Activated gamma-delta T cell treated with anti-CD3 and anti-CD28 coated beads, Interleukin-2, amount 50 U/mL, for 16 hours (primary cell): ENCODE results near the gene PDE6B.
"Not testable (repeated sequence)": the region's sequence is repeated elsewhere in the genome, so short reads cannot be mapped to it uniquely, and the experiment has no call there.

Experiments used
- DNase-seq: peaks from one replicate; pipeline ENCODE4 v3.0.0-alpha.2; 2020; ENCODE audit warnings: low read depth

PDE6B gene

GRCh38 chr4:683247-683897 is 58.0 kb downstream of the PDE6B start:
- DNase-seq, result no peak

GRCh38 chr4:683982-684622 is 58.7 kb downstream of the PDE6B start:
- no peak for DNase-seq

GRCh38 chr4:684623-685327 is 59.4 kb downstream of the PDE6B start:
- DNase-seq, result no peak

GRCh38 chr4:685679-686412 is 60.5 kb downstream of the PDE6B start:
- no peak for DNase-seq

GRCh38 chr4:686413-687040 is 61.2 kb downstream of the PDE6B start:
- DNase-seq, result no peak

- DNase-seq, result no peak
Measured at GRCh38 chr4:687048-687970, 61.9 kb downstream of the PDE6B start.

- no peak for DNase-seq
Measured at GRCh38 chr4:687971-688853, 62.8 kb downstream of the PDE6B start.

- DNase-seq, result no peak
Measured at GRCh38 chr4:688854-689681, 63.7 kb downstream of the PDE6B start, which contains the start of gene SLC49A3. Gene SLC49A3 (minus strand): TSS chr4:689151. CDS start chr4:689127, 24 bp downstream.

- DNase-seq, result no peak
Measured at GRCh38 chr4:689723-690122, 64.3 kb downstream of the PDE6B start.

GRCh38 chr4:692771-693554 is 67.6 kb downstream of the PDE6B start:
- no peak for DNase-seq

GRCh38 chr4:694341-694940 is 69.1 kb downstream of the PDE6B start:
- not testable (repeated sequence) for DNase-seq

GRCh38 chr4:699816-700580 is 74.6 kb downstream of the PDE6B start:
- no peak for DNase-seq

GRCh38 chr4:700587-701264 is 75.4 kb downstream of the PDE6B start:
- no peak for DNase-seq

- no peak for DNase-seq
Measured at GRCh38 chr4:702618-703048, 77.3 kb downstream of the PDE6B start.

- DNase-seq, result no peak
Measured at GRCh38 chr4:703336-704197, 78.2 kb downstream of the PDE6B start.
